OCI-LY3 (cell line): ENCODE measurements around the gene ANKRD45.

Experiments
- EZH2phosphoT487 ChIP-seq: fragments of 200-600 bp; shearing (Covaris generic); IDR thresholded peaks from 2 replicates; pipeline ENCODE4 v1.6.1; 2018; ENCODE audit warnings: antibody characterized with exemption, mixed run types, low read depth
- TF ChIP-seq, protein P1 (sequence below): fragments of 200-600, 300-600 bp; sonication (generic); IDR thresholded peaks from 2 replicates; pipeline ENCODE4 v1.5.1; 2014; ENCODE audit warnings: antibody characterized with exemption, low read length, low read depth

DNA sequence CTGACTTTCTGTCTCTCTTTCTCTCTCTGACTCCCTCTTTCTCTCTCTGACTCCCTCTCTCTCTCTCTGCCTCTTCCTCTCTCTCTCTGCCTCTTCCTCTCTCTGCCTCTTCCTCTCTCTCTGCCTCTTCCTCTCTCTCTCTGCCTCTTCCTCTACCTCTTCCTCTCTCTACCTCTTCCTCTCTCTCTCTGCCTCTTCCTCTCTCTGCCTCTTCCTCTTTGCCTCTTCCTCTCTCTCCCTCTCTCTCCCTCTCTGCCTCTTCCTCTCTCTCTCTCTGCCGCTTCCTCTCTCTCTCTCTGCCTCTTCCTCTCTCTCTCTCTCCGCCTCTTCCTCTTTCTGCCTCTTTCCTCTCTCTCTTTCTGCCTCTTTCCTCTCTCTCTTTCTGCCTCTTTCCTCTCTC lies 18.6 kb upstream of the ANKRD45 start:
- TF ChIP-seq, protein P1, sequence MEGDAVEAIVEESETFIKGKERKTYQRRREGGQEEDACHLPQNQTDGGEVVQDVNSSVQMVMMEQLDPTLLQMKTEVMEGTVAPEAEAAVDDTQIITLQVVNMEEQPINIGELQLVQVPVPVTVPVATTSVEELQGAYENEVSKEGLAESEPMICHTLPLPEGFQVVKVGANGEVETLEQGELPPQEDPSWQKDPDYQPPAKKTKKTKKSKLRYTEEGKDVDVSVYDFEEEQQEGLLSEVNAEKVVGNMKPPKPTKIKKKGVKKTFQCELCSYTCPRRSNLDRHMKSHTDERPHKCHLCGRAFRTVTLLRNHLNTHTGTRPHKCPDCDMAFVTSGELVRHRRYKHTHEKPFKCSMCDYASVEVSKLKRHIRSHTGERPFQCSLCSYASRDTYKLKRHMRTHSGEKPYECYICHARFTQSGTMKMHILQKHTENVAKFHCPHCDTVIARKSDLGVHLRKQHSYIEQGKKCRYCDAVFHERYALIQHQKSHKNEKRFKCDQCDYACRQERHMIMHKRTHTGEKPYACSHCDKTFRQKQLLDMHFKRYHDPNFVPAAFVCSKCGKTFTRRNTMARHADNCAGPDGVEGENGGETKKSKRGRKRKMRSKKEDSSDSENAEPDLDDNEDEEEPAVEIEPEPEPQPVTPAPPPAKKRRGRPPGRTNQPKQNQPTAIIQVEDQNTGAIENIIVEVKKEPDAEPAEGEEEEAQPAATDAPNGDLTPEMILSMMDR, result no peak
- no peak for TF ChIP-seq EZH2phosphoT487
